ENCODE results near the gene NAA16.

DNA sequence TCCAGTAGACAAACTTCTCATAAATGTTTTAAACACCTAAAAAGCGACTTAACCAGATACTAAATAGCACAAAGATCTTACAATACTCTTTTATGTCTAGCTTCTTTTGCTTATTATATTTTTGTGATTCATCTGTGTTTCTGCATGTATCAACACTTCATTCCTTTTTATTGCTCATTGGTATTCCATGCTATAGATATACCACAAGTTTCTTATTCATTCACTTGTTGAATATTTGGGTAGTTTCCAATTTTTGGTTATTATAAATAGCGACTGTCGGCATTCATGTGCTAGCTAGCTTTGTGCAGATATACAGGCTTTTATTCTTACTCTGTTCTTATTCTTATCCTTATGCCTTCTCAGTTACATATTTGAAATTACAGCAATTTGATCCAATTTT lies 96.3 kb downstream of the NAA16 start:
- TF ChIP-seq, protein P1, sequence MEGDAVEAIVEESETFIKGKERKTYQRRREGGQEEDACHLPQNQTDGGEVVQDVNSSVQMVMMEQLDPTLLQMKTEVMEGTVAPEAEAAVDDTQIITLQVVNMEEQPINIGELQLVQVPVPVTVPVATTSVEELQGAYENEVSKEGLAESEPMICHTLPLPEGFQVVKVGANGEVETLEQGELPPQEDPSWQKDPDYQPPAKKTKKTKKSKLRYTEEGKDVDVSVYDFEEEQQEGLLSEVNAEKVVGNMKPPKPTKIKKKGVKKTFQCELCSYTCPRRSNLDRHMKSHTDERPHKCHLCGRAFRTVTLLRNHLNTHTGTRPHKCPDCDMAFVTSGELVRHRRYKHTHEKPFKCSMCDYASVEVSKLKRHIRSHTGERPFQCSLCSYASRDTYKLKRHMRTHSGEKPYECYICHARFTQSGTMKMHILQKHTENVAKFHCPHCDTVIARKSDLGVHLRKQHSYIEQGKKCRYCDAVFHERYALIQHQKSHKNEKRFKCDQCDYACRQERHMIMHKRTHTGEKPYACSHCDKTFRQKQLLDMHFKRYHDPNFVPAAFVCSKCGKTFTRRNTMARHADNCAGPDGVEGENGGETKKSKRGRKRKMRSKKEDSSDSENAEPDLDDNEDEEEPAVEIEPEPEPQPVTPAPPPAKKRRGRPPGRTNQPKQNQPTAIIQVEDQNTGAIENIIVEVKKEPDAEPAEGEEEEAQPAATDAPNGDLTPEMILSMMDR (IDR thresholded peaks at IDR 0.05) = no peak
- TF ChIP-seq, protein P2, sequence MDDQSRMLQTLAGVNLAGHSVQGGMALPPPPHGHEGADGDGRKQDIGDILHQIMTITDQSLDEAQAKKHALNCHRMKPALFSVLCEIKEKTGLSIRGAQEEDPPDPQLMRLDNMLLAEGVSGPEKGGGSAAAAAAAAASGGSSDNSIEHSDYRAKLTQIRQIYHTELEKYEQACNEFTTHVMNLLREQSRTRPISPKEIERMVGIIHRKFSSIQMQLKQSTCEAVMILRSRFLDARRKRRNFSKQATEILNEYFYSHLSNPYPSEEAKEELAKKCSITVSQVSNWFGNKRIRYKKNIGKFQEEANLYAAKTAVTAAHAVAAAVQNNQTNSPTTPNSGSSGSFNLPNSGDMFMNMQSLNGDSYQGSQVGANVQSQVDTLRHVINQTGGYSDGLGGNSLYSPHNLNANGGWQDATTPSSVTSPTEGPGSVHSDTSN (IDR thresholded peaks at IDR 0.05) = no peak
- TF ChIP-seq POLR2AphosphoS5 (IDR thresholded peaks at IDR 0.05; ENCODE audit: low read depth, low read length) = no peak
- no peak for TF ChIP-seq FOXJ3 (CRISPR knock-in tag; IDR thresholded peaks at IDR 0.05)
- TF ChIP-seq, protein P3, sequence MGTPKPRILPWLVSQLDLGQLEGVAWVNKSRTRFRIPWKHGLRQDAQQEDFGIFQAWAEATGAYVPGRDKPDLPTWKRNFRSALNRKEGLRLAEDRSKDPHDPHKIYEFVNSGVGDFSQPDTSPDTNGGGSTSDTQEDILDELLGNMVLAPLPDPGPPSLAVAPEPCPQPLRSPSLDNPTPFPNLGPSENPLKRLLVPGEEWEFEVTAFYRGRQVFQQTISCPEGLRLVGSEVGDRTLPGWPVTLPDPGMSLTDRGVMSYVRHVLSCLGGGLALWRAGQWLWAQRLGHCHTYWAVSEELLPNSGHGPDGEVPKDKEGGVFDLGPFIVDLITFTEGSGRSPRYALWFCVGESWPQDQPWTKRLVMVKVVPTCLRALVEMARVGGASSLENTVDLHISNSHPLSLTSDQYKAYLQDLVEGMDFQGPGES (IDR thresholded peaks at IDR 0.05; ENCODE audit: low read depth, low read length) = no peak
- TF ChIP-seq MEF2A (IDR thresholded peaks at IDR 0.05; ENCODE audit: borderline replicate concordance, low read depth) = no peak
- no peak for TF ChIP-seq RAD21 (IDR thresholded peaks at IDR 0.05; ENCODE audit: low read length)
- TF ChIP-seq SIN3A (IDR thresholded peaks at IDR 0.05; ENCODE audit: borderline replicate concordance, low read depth, low read length) = no peak
- TF ChIP-seq, protein P4, sequence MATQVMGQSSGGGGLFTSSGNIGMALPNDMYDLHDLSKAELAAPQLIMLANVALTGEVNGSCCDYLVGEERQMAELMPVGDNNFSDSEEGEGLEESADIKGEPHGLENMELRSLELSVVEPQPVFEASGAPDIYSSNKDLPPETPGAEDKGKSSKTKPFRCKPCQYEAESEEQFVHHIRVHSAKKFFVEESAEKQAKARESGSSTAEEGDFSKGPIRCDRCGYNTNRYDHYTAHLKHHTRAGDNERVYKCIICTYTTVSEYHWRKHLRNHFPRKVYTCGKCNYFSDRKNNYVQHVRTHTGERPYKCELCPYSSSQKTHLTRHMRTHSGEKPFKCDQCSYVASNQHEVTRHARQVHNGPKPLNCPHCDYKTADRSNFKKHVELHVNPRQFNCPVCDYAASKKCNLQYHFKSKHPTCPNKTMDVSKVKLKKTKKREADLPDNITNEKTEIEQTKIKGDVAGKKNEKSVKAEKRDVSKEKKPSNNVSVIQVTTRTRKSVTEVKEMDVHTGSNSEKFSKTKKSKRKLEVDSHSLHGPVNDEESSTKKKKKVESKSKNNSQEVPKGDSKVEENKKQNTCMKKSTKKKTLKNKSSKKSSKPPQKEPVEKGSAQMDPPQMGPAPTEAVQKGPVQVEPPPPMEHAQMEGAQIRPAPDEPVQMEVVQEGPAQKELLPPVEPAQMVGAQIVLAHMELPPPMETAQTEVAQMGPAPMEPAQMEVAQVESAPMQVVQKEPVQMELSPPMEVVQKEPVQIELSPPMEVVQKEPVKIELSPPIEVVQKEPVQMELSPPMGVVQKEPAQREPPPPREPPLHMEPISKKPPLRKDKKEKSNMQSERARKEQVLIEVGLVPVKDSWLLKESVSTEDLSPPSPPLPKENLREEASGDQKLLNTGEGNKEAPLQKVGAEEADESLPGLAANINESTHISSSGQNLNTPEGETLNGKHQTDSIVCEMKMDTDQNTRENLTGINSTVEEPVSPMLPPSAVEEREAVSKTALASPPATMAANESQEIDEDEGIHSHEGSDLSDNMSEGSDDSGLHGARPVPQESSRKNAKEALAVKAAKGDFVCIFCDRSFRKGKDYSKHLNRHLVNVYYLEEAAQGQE (IDR thresholded peaks at IDR 0.05; ENCODE audit: low read depth, low read length) = no peak
